Hepatocyte (in vitro differentiated cells): ENCODE measurements around the gene CD44.

Source experiments
- EZH2 ChIP-seq: fragments of 200-600 bp; sonication (generic); IDR thresholded peaks from 2 replicates; pipeline ENCODE4 v1.6.1; 2016; ENCODE audit warnings: antibody characterized with exemption, mild to moderate bottlenecking, borderline replicate concordance
- EZH2phosphoT487 ChIP-seq: fragments of 200-600 bp; sonication (generic); IDR thresholded peaks from one replicate; pipeline ENCODE4 v1.6.1; 2018; ENCODE audit warnings: antibody characterized with exemption, mild to moderate bottlenecking, low read depth, moderate library complexity; ENCODE audit not compliant: unreplicated experiment, severe bottlenecking
- TF ChIP-seq, protein P1 (sequence below): fragments of 200-600 bp; sonication (generic); IDR thresholded peaks from 2 replicates; pipeline ENCODE4 v1.5.1; 2016; ENCODE audit warnings: antibody characterized with exemption, mild to moderate bottlenecking; ENCODE audit not compliant: poor library complexity

DNA sequence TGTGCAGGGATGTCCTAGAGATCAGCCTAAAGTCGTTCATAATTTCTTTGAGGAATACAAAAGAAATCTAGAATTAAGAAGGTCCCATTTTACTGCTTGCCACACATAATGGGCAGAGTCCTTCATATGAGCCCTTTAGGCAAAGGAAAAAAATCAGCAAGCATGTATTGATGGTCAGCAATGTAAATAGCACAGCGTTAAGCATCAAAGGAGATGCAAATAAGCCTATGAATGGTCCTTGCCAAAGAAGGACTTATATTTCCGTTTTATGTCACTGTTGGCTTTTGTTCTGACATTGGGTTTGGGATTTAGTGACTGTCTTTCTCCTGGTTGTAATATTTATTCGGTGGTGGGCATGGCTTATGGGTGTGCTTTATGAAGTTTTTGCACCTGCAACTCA lies 69.8 kb downstream of the CD44 start:
- TF ChIP-seq, protein P1, sequence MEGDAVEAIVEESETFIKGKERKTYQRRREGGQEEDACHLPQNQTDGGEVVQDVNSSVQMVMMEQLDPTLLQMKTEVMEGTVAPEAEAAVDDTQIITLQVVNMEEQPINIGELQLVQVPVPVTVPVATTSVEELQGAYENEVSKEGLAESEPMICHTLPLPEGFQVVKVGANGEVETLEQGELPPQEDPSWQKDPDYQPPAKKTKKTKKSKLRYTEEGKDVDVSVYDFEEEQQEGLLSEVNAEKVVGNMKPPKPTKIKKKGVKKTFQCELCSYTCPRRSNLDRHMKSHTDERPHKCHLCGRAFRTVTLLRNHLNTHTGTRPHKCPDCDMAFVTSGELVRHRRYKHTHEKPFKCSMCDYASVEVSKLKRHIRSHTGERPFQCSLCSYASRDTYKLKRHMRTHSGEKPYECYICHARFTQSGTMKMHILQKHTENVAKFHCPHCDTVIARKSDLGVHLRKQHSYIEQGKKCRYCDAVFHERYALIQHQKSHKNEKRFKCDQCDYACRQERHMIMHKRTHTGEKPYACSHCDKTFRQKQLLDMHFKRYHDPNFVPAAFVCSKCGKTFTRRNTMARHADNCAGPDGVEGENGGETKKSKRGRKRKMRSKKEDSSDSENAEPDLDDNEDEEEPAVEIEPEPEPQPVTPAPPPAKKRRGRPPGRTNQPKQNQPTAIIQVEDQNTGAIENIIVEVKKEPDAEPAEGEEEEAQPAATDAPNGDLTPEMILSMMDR, result no peak
- TF ChIP-seq EZH2 (no peak), EZH2phosphoT487 (no peak)
